Stimulated activated CD8-positive, alpha-beta memory T cell treated with anti-CD3 and anti-CD28 coated beads, Interleukin-2, amount 100 ng/mL, for 48 hours (primary cell): ENCODE results near the gene AOPEP.

Experiments
- DNase-seq, 2 donors: peaks; one replicate each; pipeline ENCODE4 v3.0.0-alpha.2; 2020; ENCODE audit warnings: low read depth in 2 of 2

The AOPEP gene

GRCh38 chr9:95116002-95116807, 389.7 kb downstream of the AOPEP start:
- no peak for DNase-seq

GRCh38 chr9:95116808-95117204, 390.3 kb downstream of the AOPEP start:
- no peak for DNase-seq

GRCh38 chr9:95118596-95118995, 392.1 kb downstream of the AOPEP start:
- no peak for DNase-seq

GRCh38 chr9:95120781-95121370, 394.4 kb downstream of the AOPEP start:
- no peak for DNase-seq

- no peak for DNase-seq
These were observed 398.3 kb downstream of the AOPEP start for GRCh38 chr9:95124582-95125367.

GRCh38 chr9:95125652-95126051, 399.2 kb downstream of the AOPEP start:
- no peak for DNase-seq

- no peak for DNase-seq
These were observed 400.2 kb downstream of the AOPEP start for GRCh38 chr9:95126739-95127138.

- DNase-seq: peak; percentile 56 to 64
These were observed 401.0 kb downstream of the AOPEP start for GRCh38 chr9:95127249-95128176.

GRCh38 chr9:95128177-95128524, 401.7 kb downstream of the AOPEP start:
- no peak for DNase-seq

- DNase-seq: no peak
These were observed 403.2 kb downstream of the AOPEP start for GRCh38 chr9:95129476-95130291.

GRCh38 chr9:95130484-95130883, 404.0 kb downstream of the AOPEP start:
- DNase-seq: no peak

GRCh38 chr9:95131023-95131943, 404.8 kb downstream of the AOPEP start:
- DNase-seq: peak; percentile 15 to 43

- DNase-seq: no peak
These were observed 406.1 kb downstream of the AOPEP start for GRCh38 chr9:95132366-95133324.

- no peak for DNase-seq
These were observed 406.8 kb downstream of the AOPEP start for GRCh38 chr9:95133325-95133705.

- no peak for DNase-seq
These were observed 408.0 kb downstream of the AOPEP start for GRCh38 chr9:95134457-95134881.

- no peak for DNase-seq
These were observed 409.3 kb downstream of the AOPEP start for GRCh38 chr9:95135756-95136155.
